B cell (primary cell): ENCODE data around the gene BMP8A.

ENCODE experiments used
- CTCF ChIP-seq: fragments of 200-600 bp; IDR thresholded peaks from one replicate; pipeline ENCODE4 v1.8.0; 2022; ENCODE audit warnings: antibody characterized with exemption, mild to moderate bottlenecking
- EZH2 ChIP-seq: IDR thresholded peaks from 2 replicates; pipeline ENCODE4 v1.6.1; 2012; ENCODE audit warnings: borderline replicate concordance, low read depth, mild to moderate bottlenecking, moderate library complexity, low read length; ENCODE audit not compliant: insufficient read depth, poor library complexity, severe bottlenecking

GRCh38 chr1:39567302-39567701 lies 75.9 kb downstream of the BMP8A start:
- no peak for TF ChIP-seq CTCF
- no peak for TF ChIP-seq EZH2
